DOHH2 (cell line): ENCODE data around the gene SAC3D1.

Source experiments
- EZH2phosphoT487 ChIP-seq: fragments of 200-600 bp; sonication (generic); IDR thresholded peaks from 2 replicates; pipeline ENCODE4 v1.6.1; 2017; ENCODE audit warnings: borderline replicate concordance, mild to moderate bottlenecking, antibody characterized with exemption, low read length, moderate library complexity, mixed read lengths
- TF ChIP-seq, protein P1 (sequence below): fragments of 200-600 bp; sonication (generic); IDR thresholded peaks from one replicate; pipeline ENCODE4 v1.5.1; 2014; ENCODE audit warnings: antibody characterized with exemption, mild to moderate bottlenecking, low read depth, low read length; ENCODE audit not compliant: poor library complexity, severe bottlenecking

DNA sequence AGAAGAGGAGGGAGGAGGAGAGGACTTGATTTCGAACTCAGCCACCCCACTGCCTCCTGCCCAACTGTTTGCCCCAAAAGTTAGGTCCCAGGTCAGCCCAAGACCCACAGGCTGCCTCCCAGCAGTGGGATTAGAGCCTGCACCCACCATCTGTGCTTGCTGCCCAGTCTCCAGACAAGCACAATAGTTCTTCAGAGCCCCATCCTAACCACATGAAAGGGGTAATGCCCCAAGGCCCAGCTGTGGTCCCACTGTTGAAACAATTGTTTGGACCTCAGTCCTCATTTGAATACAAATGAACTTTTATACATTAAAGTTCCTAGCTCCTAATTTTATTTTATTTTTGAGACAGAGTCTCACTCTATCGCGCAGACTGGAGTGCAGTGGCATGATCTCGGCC lies 49.6 kb downstream of the SAC3D1 start:
- TF ChIP-seq, protein P1, sequence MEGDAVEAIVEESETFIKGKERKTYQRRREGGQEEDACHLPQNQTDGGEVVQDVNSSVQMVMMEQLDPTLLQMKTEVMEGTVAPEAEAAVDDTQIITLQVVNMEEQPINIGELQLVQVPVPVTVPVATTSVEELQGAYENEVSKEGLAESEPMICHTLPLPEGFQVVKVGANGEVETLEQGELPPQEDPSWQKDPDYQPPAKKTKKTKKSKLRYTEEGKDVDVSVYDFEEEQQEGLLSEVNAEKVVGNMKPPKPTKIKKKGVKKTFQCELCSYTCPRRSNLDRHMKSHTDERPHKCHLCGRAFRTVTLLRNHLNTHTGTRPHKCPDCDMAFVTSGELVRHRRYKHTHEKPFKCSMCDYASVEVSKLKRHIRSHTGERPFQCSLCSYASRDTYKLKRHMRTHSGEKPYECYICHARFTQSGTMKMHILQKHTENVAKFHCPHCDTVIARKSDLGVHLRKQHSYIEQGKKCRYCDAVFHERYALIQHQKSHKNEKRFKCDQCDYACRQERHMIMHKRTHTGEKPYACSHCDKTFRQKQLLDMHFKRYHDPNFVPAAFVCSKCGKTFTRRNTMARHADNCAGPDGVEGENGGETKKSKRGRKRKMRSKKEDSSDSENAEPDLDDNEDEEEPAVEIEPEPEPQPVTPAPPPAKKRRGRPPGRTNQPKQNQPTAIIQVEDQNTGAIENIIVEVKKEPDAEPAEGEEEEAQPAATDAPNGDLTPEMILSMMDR, result no peak
- no peak for TF ChIP-seq EZH2phosphoT487
